22Rv1 (cell line): Measurements from ENCODE around the gene SARS1.

ENCODE experiments used
- H3K27ac ChIP-seq: fragments of 450-650 bp; 2 replicates; pipeline ENCODE4 v1.5.1; 2017
- CTCF ChIP-seq: fragments of 450-650 bp; IDR thresholded peaks from 2 replicates; pipeline ENCODE4 v1.5.1; 2017; ENCODE audit warnings: mild to moderate bottlenecking
- ZFX ChIP-seq: fragments of 450-650 bp; IDR thresholded peaks from 2 replicates; pipeline ENCODE4 v1.6.1; 2017; ENCODE audit warnings: antibody characterized with exemption, borderline replicate concordance

SARS1 gene

GRCh38 chr1:109187127-109187526, 26.6 kb upstream of the SARS1 start:
- no peak for TF ChIP-seq ZFX
- TF ChIP-seq CTCF: no peak
- H3K27ac ChIP-seq: 0 out of 2 replicates have a peak overlapping the region, but pooled peaks have one; percentile 35

GRCh38 chr1:109188200-109188599, 25.5 kb upstream of the SARS1 start:
- no peak overlapping the region for H3K27ac ChIP-seq
- TF ChIP-seq CTCF (no peak), ZFX (no peak)

- no peak overlapping the region for H3K27ac ChIP-seq
- TF ChIP-seq ZFX (no peak), CTCF (no peak)
These were observed 24.9 kb upstream of the SARS1 start for GRCh38 chr1:109188781-109189180.

GRCh38 chr1:109190189-109190588, 23.5 kb upstream of the SARS1 start:
- H3K27ac ChIP-seq: no peak overlapping the region
- TF ChIP-seq CTCF: no peak
- no peak for TF ChIP-seq ZFX

- H3K27ac ChIP-seq: no peak overlapping the region
- peak; percentile 13; the same call in 1 of the 2 replicates for TF ChIP-seq CTCF
- no peak for TF ChIP-seq ZFX
These were observed 22.3 kb upstream of the SARS1 start for GRCh38 chr1:109191377-109191776.

- 0 out of 2 replicates have a peak overlapping the region, but pooled peaks have one; percentile 5 for H3K27ac ChIP-seq
- TF ChIP-seq ZFX (no peak), CTCF (no peak)
These were observed 21.8 kb upstream of the SARS1 start for GRCh38 chr1:109191891-109192290.

- H3K27ac ChIP-seq: 0 out of 2 replicates have a peak overlapping the region, but pooled peaks have one; percentile 5
These were observed 21.3 kb upstream of the SARS1 start for GRCh38 chr1:109192433-109192832.

More at GRCh38 chr1:109192433-109192832, 21.3 kb upstream of the SARS1 start:
- TF ChIP-seq CTCF (no peak), ZFX (no peak)
